GM10266 (cell line): Measurements from ENCODE around the gene GALNT10.
A peak's percentile ranks its signal among the peaks of the same experiment; 100 is the strongest.

ENCODE experiments used
- DNase-seq: peaks from one replicate; pipeline ENCODE4 v3.0.0; 2012; ENCODE audit errors: extremely low spot score
- CTCF ChIP-seq: IDR thresholded peaks from 2 replicates; pipeline ENCODE4 v1.5.1; 2012; ENCODE audit warnings: mild to moderate bottlenecking, low read depth; ENCODE audit not compliant: control insufficient read depth, insufficient read depth; ENCODE audit errors: missing control alignments

GALNT10 gene

GRCh38 chr5:154302161-154302560 lies 111.6 kb downstream of the GALNT10 start:
- no peak for DNase-seq
- TF ChIP-seq CTCF, result no peak

- no peak for DNase-seq
- no peak for TF ChIP-seq CTCF
These were observed 112.6 kb downstream of the GALNT10 start for GRCh38 chr5:154303133-154303532.

- no peak for TF ChIP-seq CTCF
- DNase-seq, result no peak
These were observed 118.2 kb downstream of the GALNT10 start for GRCh38 chr5:154308443-154309370.

- no peak for DNase-seq
- no peak for TF ChIP-seq CTCF
These were observed 118.8 kb downstream of the GALNT10 start for GRCh38 chr5:154309371-154309745.

GRCh38 chr5:154309805-154310204 lies 119.3 kb downstream of the GALNT10 start:
- no peak for DNase-seq

GRCh38 chr5:154311362-154311761 lies 120.8 kb downstream of the GALNT10 start:
- TF ChIP-seq CTCF, result no peak
- peak; percentile 34 for DNase-seq

More at GRCh38 chr5:154309805-154310204, 119.3 kb downstream of the GALNT10 start:
- TF ChIP-seq CTCF, result no peak

GRCh38 chr5:154312000-154312399 lies 121.5 kb downstream of the GALNT10 start:
- TF ChIP-seq CTCF, result no peak
- DNase-seq, result no peak
